ENCODE results near the gene HHAT. TPM values are rescaled to one million over a fixed set of nuclear protein-coding genes. Genes with fewer than 3 reads are reported as not detected.

HHAT gene
- total RNA-seq, 2 experiments from 2014 or later: 0.99 to 1.4 TPM

DNA sequence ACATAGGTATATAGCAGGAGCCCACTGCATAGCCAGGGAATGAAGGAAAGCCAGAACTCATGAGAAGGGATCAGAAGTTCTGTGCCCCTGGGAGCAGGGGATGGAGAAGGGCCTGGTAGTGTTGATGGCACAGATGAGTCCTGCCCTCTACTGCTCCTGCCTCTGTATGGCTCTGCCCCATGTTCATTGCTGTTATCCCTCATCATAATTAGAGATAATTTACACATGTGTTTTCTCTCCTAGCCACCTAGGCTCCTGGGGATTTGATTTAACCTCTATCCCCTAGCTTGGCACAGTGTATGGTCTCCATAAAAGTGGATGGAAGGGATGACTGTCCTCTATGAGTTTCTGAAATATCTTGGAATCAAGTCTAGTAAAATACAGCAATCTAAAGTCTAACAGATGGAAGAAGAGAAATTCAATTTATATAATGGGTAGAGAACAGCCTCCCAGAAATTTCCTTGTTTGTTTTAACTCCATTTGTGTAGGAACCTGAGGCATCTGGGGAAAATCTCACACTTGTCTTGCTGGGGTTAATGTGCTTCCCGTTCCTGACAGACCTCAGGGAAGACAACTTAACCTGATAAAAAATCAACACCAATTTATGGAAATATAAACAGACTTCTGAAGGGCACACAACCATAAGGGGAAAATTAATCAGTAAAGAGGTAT is 393.8 kb downstream of the HHAT start:
- DNase-seq (no peak), ATAC-seq (no peak)
- peaks cover 1% of the 10 kb centered on the region for H3K27me3 Mint-ChIP-seq
- no peak overlapping the region for H3K4me3 Mint-ChIP-seq
- intact Hi-C loops (cut with micrococcal nuclease): no loop called here
- no peaks in the 10 kb centered on the region for H3K4me1 Mint-ChIP-seq (ENCODE audit: low read depth)
- H3K27ac Mint-ChIP-seq: no peak overlapping the region
- POLR2A ChIA-PET: no interaction called here
- TF ChIP-seq, protein P1, sequence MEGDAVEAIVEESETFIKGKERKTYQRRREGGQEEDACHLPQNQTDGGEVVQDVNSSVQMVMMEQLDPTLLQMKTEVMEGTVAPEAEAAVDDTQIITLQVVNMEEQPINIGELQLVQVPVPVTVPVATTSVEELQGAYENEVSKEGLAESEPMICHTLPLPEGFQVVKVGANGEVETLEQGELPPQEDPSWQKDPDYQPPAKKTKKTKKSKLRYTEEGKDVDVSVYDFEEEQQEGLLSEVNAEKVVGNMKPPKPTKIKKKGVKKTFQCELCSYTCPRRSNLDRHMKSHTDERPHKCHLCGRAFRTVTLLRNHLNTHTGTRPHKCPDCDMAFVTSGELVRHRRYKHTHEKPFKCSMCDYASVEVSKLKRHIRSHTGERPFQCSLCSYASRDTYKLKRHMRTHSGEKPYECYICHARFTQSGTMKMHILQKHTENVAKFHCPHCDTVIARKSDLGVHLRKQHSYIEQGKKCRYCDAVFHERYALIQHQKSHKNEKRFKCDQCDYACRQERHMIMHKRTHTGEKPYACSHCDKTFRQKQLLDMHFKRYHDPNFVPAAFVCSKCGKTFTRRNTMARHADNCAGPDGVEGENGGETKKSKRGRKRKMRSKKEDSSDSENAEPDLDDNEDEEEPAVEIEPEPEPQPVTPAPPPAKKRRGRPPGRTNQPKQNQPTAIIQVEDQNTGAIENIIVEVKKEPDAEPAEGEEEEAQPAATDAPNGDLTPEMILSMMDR (IDR thresholded peaks at IDR 0.05): no peak
- CTCF ChIA-PET: no interaction called here
- H3K36me3 Mint-ChIP-seq (ENCODE audit: low read depth): no peaks in the 10 kb centered on the region
- no peaks in the 10 kb centered on the region for H3K9me3 Mint-ChIP-seq

DNA sequence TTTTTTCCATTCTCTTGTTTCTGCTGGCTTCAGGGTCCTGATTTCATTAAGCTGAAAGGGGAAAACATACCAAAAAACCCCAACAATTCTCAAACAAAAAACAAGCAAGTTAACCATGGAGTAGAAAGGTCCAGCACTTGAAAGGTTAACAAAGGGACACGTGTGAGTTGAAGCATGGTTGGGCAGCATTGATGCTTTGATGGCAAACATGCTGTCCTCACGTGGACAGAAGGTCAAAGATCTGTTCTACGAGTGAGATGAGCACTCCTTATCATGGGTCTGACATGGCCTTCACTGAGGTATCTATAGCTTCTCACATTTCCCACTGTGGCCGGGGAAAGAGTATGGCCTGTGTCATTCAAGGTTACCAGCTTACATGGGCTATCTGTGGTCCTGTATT is 394.9 kb downstream of the HHAT start:
- H3K4me3 Mint-ChIP-seq: no peak overlapping the region
- no peaks in the 10 kb centered on the region for H3K9me3 Mint-ChIP-seq
- intact Hi-C loops (cut with micrococcal nuclease): no loop called here
- ATAC-seq (no peak), DNase-seq (no peak)
- POLR2A ChIA-PET: interaction anchor here (0.6 kb wide), 1 partner anchor 15 kb away, joined by 3 read pairs; no protein-coding TSS in a partner anchor
- CTCF ChIA-PET: no interaction called here
- TF ChIP-seq, protein P1 (IDR thresholded peaks at IDR 0.05): no peak
- no peaks in the 10 kb centered on the region for H3K4me1 Mint-ChIP-seq (ENCODE audit: low read depth)
- H3K27ac Mint-ChIP-seq: no peak overlapping the region
- peaks cover 1% of the 10 kb centered on the region for H3K27me3 Mint-ChIP-seq
- H3K36me3 Mint-ChIP-seq (ENCODE audit: low read depth): no peaks in the 10 kb centered on the region

GRCh38 chr1:210724768-210725167 is 396.1 kb downstream of the HHAT start:
- Mint-ChIP-seq H3K27me3 (peaks cover 1% of the 10 kb centered on the region), H3K4me1 (ENCODE audit: low read depth) (no peaks in the 10 kb centered on the region), H3K4me3 (no peak overlapping the region), H3K27ac (no peak overlapping the region), H3K36me3 (ENCODE audit: low read depth) (no peaks in the 10 kb centered on the region), H3K9me3 (no peaks in the 10 kb centered on the region)
- CTCF ChIA-PET: interaction anchor here (1.1 kb wide), 1 partner anchor 409 kb away, joined by 4 read pairs; the partner anchor contains the start of gene KCNH1
- intact Hi-C loops (cut with micrococcal nuclease): no loop called here
- no peak for ATAC-seq
- POLR2A ChIA-PET: no interaction called here
- TF ChIP-seq, protein P1 (IDR thresholded peaks at IDR 0.05): no peak
- DNase-seq: no peak

Other genes with a start within 250 kb of the HHAT start
- not detected for gene SERTAD4, start 96.1 kb upstream of the HHAT start, total RNA-seq